WTC11 (cell line): ENCODE measurements around the gene HJV. TPM values are rescaled to one million over a fixed set of nuclear protein-coding genes. Genes with fewer than 3 reads are reported as not detected.
"Not testable (repeated sequence)": the region's sequence is repeated elsewhere in the genome, so short reads cannot be mapped to it uniquely, and the experiment has no call there.

Experiments used
- ATAC-seq: fragments of 200-7000 bp; cut with Tn5 transposase; 2 replicates; pipeline ENCODE4 v1.10.0; 2021; ENCODE audit warnings: mild to moderate bottlenecking, moderate library complexity
- CTCF ChIA-PET: fragments of 300-600 bp; sonication (Branson Sonifier 250); formaldehyde crosslinking; loops from one replicate; lab custom pipeline; 2021; ENCODE audit warnings: antibody characterized with exemption; lab: Charles Lee
- POLR2A ChIA-PET: fragments of 350-600 bp; sonication (Branson Sonifier 250); formaldehyde crosslinking; loops from one replicate; lab custom pipeline; 2021; ENCODE audit warnings: antibody characterized with exemption; lab: Charles Lee
- DNase-seq: peaks from one replicate; pipeline ENCODE4 v3.0.0; 2021; ENCODE audit warnings: low spot score
- H3K27ac Mint-ChIP-seq: 2 replicates; pipeline ENCODE4 v1.8.0; 2021; ENCODE audit warnings: mixed read lengths
- H3K27me3 Mint-ChIP-seq: 2 replicates; pipeline ENCODE4 v1.8.0; 2021; ENCODE audit warnings: low read depth, mild to moderate bottlenecking, moderate library complexity, mixed read lengths
- H3K36me3 Mint-ChIP-seq: 2 replicates; pipeline ENCODE4 v1.8.0; 2021; ENCODE audit warnings: mixed read lengths
- H3K4me1 Mint-ChIP-seq: 2 replicates; pipeline ENCODE4 v1.8.0; 2022; ENCODE audit warnings: mixed read lengths
- H3K4me3 Mint-ChIP-seq: 2 replicates; pipeline ENCODE4 v1.8.0; 2021; ENCODE audit warnings: mild to moderate bottlenecking, moderate library complexity, mixed read lengths
- H3K9me3 Mint-ChIP-seq: 2 replicates; pipeline ENCODE4 v1.8.0; 2021; ENCODE audit warnings: mixed read lengths
- ATF1 ChIP-seq: sonication (generic); formaldehyde crosslinking; IDR thresholded peaks from 2 replicates; pipeline ENCODE4 v1.8.1; 2023; ENCODE audit warnings: mild to moderate bottlenecking, moderate library complexity, missing genetic modification reagents
- ELF4 ChIP-seq: sonication (generic); formaldehyde crosslinking; IDR thresholded peaks from 2 replicates; pipeline ENCODE4 v1.8.1; 2022; ENCODE audit warnings: low read depth, mild to moderate bottlenecking, moderate library complexity, missing genetic modification reagents
- EMX1 ChIP-seq: fragments of 250-450 bp; sonication (Bioruptor Pico); IDR thresholded peaks from 2 replicates; pipeline ENCODE4 v1.8.0; 2021; ENCODE audit warnings: mild to moderate bottlenecking
- FOXP1 ChIP-seq: sonication (generic); formaldehyde crosslinking; IDR thresholded peaks from 2 replicates; pipeline ENCODE4 v1.8.0; 2022; ENCODE audit warnings: missing genetic modification reagents, mild to moderate bottlenecking, moderate library complexity, borderline replicate concordance
- GABPB1 ChIP-seq: sonication (generic); formaldehyde crosslinking; IDR thresholded peaks from 2 replicates; pipeline ENCODE4 v1.8.1; 2023; ENCODE audit warnings: mild to moderate bottlenecking, missing genetic modification reagents
- NFYB ChIP-seq: sonication (generic); formaldehyde crosslinking; conservative IDR thresholded peaks from 2 replicates; pipeline ENCODE4 v1.8.0; 2022; ENCODE audit warnings: low read depth, missing genetic modification reagents
- NR1H2 ChIP-seq: sonication (generic); formaldehyde crosslinking; IDR thresholded peaks from 2 replicates; pipeline ENCODE4 v1.9.0; 2021; ENCODE audit warnings: mild to moderate bottlenecking, moderate library complexity, missing genetic modification reagents
- NR2C2 ChIP-seq: sonication (generic); formaldehyde crosslinking; IDR thresholded peaks from 2 replicates; pipeline ENCODE4 v1.8.0; 2022; ENCODE audit warnings: mild to moderate bottlenecking, missing genetic modification reagents
- OVOL2 ChIP-seq: fragments of 250-450 bp; sonication (Bioruptor Pico); IDR thresholded peaks from 2 replicates; pipeline ENCODE4 v1.9.0; 2021; ENCODE audit warnings: mild to moderate bottlenecking, borderline replicate concordance
- PRRX2 ChIP-seq: fragments of 250-450 bp; sonication (Bioruptor Pico); IDR thresholded peaks from 2 replicates; pipeline ENCODE4 v1.8.0; 2021; ENCODE audit warnings: mild to moderate bottlenecking
- ZNF138 ChIP-seq: sonication (generic); formaldehyde crosslinking; conservative IDR thresholded peaks from 2 replicates; pipeline ENCODE4 v1.8.1; 2022; ENCODE audit warnings: mild to moderate bottlenecking, moderate library complexity, missing genetic modification reagents
- ZNF396 ChIP-seq: fragments of 250-450 bp; sonication (Bioruptor Pico); IDR thresholded peaks from 2 replicates; pipeline ENCODE4 v1.8.0; 2021; ENCODE audit warnings: mild to moderate bottlenecking, moderate library complexity, borderline replicate concordance
- ZNF423 ChIP-seq: fragments of 250-450 bp; sonication (Bioruptor Pico); IDR thresholded peaks from 2 replicates; pipeline ENCODE4 v2.1.2; 2022; ENCODE audit warnings: mild to moderate bottlenecking, moderate library complexity
- ZNF671 ChIP-seq: fragments of 250-450 bp; sonication (Bioruptor Pico); IDR thresholded peaks from 2 replicates; pipeline ENCODE4 v1.8.0; 2021; ENCODE audit warnings: mild to moderate bottlenecking
- total RNA-seq: library from RNA; stranded (reverse); gene quantifications from 3 replicates; pipeline ENCODE4 v1.2.3, GENCODE V29; 2021
- TF ChIP-seq, protein P1 (sequence below): fragments of 200-600 bp; IDR thresholded peaks from 2 replicates; pipeline ENCODE4 v1.8.0; 2022; ENCODE audit warnings: antibody characterized with exemption
- TF ChIP-seq, protein P2 (sequence below): sonication (generic); formaldehyde crosslinking; IDR thresholded peaks from 2 replicates; pipeline ENCODE4 v1.8.1; 2023; ENCODE audit warnings: mild to moderate bottlenecking, missing genetic modification reagents
- TF ChIP-seq, protein P3 (sequence below): sonication (generic); formaldehyde crosslinking; IDR thresholded peaks from 2 replicates; pipeline ENCODE4 v1.8.0; 2022; ENCODE audit warnings: mild to moderate bottlenecking, missing genetic modification reagents

Gene HJV
- total RNA-seq, 1 experiment from 2014 or later, result 0.31 TPM

DNA sequence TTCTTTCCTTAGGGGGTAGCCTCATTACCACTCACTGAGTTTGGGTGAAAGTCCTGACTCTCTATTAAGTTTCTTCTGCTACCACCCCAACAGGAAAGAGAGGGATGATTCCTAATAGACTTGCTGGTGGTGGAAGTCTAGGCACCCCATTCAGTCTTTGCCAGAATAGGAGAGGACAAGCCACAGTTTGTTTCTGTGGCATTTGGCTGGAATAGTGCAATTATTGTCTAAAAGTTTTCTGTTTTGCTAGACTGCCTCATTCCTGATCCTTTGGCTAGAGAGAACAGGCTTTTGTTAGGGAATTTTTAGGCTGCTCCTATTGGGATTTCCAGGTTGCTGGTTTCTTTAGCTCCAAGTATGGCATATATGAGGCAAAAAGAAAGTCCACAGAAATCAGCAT is 9.9 kb upstream of the HJV start (continued):
- no peak for TF ChIP-seq PRRX2 (CRISPR knock-in tag)
- TF ChIP-seq OVOL2 (CRISPR knock-in tag), result no peak
- TF ChIP-seq ATF1 (CRISPR knock-in tag), result no peak
- TF ChIP-seq EMX1, result no peak

DNA sequence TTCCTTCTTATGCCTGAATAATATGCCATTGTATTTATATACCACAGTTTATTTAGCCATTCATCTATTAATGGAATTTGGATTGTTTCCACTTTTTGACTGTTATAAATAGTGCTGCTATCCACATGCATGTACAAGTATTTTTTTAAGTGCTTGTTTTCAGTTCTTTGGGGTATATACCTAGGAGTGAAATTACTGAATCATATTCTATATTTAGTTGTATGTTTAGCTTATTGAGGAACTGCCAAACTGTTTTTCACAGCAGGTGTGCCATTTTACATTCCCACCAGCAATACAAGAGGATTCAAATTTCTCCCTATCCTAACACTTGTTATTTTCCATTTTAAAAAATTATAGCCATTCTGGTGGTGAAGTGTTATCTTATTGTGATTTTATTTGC is 7.6 kb upstream of the HJV start:
- peaks cover 2% of the 10 kb centered on the region; the same call in 1 of the 2 replicates for H3K27me3 Mint-ChIP-seq
- peaks cover 5% of the 10 kb centered on the region for H3K4me1 Mint-ChIP-seq
- CTCF ChIA-PET, result no interaction called here

DNA sequence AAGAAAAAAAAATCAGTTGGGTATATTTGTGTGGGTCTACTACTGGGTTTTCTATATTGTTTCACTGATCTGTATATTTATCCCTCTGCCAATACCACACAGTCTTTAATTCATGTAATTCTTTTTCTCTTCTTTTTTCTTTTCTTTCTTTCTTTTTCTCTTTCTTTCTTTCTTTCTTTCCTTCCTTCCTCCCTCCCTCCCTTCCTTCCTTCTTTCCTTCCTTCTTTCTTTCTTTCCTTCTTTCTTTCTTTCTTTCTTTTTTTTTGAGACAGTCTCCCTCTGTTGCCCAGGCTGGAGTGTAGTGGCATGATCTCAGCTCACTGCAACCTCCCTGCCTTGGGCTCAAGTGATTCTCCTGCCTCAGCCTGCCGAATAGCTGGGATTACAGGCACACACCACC is 5.1 kb upstream of the HJV start:
- not testable (repeated sequence) for H3K4me1 Mint-ChIP-seq, DNase-seq, ATAC-seq, H3K4me3 Mint-ChIP-seq, H3K36me3 Mint-ChIP-seq, H3K27ac Mint-ChIP-seq, H3K9me3 Mint-ChIP-seq
- peaks cover 12% of the 10 kb centered on the region for H3K27me3 Mint-ChIP-seq
- ChIA-PET CTCF (interaction anchor here (0.9 to 2.1 kb wide), 2 partner anchors 20 to 168 kb away, joined by 3 to 8 read pairs; partner anchors contain the start of gene PIAS3), POLR2A (interaction anchor here (0.7 kb wide), 1 partner anchor 104 kb away, joined by 3 read pairs; no protein-coding TSS in a partner anchor)

More for the DNA sequence above, 7.6 kb upstream of the HJV start:
- POLR2A ChIA-PET, result no interaction called here
- TF ChIP-seq, protein P1, sequence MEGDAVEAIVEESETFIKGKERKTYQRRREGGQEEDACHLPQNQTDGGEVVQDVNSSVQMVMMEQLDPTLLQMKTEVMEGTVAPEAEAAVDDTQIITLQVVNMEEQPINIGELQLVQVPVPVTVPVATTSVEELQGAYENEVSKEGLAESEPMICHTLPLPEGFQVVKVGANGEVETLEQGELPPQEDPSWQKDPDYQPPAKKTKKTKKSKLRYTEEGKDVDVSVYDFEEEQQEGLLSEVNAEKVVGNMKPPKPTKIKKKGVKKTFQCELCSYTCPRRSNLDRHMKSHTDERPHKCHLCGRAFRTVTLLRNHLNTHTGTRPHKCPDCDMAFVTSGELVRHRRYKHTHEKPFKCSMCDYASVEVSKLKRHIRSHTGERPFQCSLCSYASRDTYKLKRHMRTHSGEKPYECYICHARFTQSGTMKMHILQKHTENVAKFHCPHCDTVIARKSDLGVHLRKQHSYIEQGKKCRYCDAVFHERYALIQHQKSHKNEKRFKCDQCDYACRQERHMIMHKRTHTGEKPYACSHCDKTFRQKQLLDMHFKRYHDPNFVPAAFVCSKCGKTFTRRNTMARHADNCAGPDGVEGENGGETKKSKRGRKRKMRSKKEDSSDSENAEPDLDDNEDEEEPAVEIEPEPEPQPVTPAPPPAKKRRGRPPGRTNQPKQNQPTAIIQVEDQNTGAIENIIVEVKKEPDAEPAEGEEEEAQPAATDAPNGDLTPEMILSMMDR, result no peak
- TF ChIP-seq, protein P2, sequence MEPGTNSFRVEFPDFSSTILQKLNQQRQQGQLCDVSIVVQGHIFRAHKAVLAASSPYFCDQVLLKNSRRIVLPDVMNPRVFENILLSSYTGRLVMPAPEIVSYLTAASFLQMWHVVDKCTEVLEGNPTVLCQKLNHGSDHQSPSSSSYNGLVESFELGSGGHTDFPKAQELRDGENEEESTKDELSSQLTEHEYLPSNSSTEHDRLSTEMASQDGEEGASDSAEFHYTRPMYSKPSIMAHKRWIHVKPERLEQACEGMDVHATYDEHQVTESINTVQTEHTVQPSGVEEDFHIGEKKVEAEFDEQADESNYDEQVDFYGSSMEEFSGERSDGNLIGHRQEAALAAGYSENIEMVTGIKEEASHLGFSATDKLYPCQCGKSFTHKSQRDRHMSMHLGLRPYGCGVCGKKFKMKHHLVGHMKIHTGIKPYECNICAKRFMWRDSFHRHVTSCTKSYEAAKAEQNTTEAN (CRISPR knock-in tag), result no peak
- no peak for TF ChIP-seq EMX1
- H3K4me3 Mint-ChIP-seq, result no peak overlapping the region
- DNase-seq (no peak), ATAC-seq (no peak)
- no peaks in the 10 kb centered on the region for H3K36me3 Mint-ChIP-seq
- no peak overlapping the region for H3K27ac Mint-ChIP-seq
- peaks cover 6% of the 10 kb centered on the region for H3K9me3 Mint-ChIP-seq

DNA sequence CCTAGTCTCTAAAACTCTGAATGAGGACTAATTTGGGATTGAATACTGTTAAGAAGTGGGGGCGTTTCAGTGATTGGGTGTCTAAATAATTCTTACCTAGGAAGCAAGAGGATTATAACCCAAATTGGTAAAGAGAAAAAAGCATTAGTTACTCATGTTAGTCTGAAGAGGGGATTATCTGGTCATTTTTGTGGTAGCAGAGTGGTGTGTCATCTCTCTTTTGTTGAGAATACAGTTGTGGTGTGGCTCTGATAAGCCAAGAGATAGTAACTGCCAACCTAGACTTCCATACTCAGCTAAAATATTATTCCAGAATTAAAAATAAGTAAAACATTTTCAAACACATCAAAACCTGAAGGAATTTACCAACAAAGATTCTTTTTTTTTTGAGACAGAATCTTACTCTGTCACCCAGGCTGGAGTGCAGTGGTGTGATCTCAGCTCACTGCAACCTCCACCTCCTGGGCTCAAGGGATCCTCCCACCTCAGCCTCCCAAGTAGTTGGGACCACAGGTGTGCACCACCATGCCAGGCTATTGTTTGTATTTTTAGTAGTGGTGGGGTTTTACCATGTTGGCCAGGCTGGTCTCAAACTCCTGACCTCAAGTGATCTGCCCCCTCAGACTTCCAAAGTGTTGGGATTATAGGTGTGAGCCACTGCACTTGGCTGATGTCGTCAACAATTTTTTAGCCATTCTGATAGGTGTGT is 4.4 kb upstream of the HJV start:
- CTCF ChIA-PET, result interaction anchor here (0.9 to 2.1 kb wide), 2 partner anchors 19 to 167 kb away, joined by 3 to 8 read pairs; partner anchors contain the start of gene PIAS3
- POLR2A ChIA-PET, result not testable (repeated sequence)

DNA sequence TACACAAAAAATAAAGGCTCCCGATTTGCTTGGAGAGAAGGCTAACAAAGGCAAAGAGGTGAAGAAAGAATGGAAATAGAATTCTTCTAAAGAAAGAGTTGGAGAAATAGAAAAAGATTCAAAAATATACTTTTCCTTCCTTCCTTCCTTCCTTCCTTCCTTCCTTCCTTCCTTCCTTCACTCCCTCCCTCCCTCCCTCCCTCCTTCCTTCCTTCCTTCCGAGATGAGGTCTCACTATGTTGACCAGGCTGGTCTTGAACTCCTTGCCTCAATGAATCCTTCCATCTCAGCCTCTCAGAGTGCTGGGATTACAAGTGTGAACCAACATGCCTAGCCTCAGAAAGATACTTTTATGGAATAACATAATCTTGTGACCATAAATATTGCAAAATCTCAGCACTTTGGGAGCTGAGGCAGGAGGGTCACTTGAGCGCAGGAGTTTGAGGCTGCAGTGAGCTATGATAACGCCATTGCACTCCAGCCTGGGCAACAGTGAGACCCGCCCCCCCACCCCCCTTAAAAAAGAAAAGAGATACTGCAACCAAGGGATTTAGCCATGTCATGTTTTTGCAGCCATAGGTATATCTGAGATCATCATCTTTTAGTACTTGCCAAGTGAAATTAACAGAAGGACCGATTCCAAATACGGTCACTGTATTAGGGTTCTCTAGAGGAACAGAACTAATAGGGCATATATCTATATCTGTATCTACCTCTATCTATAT is 1.0 kb upstream of the HJV start:
- ChIA-PET POLR2A (no interaction called here), CTCF (interaction anchor here (1.2 to 2.0 kb wide), 4 partner anchors 10 to 177 kb away, joined by 4 to 8 read pairs (median 7); partner anchors contain the start of gene NUDT17)
- H3K27me3 Mint-ChIP-seq, result peaks cover 51% of the 10 kb centered on the region
- peaks cover 15% of the 10 kb centered on the region for H3K4me1 Mint-ChIP-seq
- DNase-seq (no peak), ATAC-seq (no peak)
- no peaks in the 10 kb centered on the region for H3K9me3 Mint-ChIP-seq
- no peak overlapping the region for H3K27ac Mint-ChIP-seq
- no peak overlapping the region for H3K4me3 Mint-ChIP-seq
- TF ChIP-seq ZNF423 (CRISPR knock-in tag), result no peak
- TF ChIP-seq, protein P3, sequence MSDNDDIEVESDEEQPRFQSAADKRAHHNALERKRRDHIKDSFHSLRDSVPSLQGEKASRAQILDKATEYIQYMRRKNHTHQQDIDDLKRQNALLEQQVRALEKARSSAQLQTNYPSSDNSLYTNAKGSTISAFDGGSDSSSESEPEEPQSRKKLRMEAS (CRISPR knock-in tag), result no peak
- no peaks in the 10 kb centered on the region for H3K36me3 Mint-ChIP-seq

More for the DNA sequence above, 4.4 kb upstream of the HJV start:
- not testable (repeated sequence) for ATAC-seq, DNase-seq, H3K9me3 Mint-ChIP-seq, H3K4me3 Mint-ChIP-seq, H3K27ac Mint-ChIP-seq, H3K36me3 Mint-ChIP-seq, H3K4me1 Mint-ChIP-seq
- peaks cover 17% of the 10 kb centered on the region for H3K27me3 Mint-ChIP-seq

DNA sequence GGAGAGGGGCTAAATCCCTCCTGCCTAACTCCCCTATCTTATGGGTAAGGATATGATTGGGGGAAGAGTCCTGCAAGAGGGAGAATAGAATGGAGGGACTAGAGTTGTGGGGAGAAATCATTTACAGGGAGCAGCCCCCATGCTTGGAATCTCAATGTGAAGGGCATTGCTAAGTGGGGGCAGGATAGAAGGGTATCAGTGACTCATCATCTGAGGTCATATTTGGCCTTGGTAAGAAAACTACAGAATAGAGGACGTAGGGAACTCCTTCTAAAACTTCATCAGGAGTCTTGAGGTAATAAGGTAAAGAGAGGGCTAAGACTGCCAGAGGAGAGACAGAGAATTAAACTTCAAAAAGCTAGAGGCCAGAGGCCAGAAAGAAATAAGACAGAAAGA is 487 bp downstream of the HJV start:
- H3K27ac Mint-ChIP-seq, result no peak overlapping the region
- H3K27me3 Mint-ChIP-seq, result peaks cover 65% of the 10 kb centered on the region
- no peaks in the 10 kb centered on the region for H3K36me3 Mint-ChIP-seq
- H3K4me3 Mint-ChIP-seq, result no peak overlapping the region
- POLR2A ChIA-PET, result no interaction called here
- peaks cover 15% of the 10 kb centered on the region for H3K4me1 Mint-ChIP-seq
- ATAC-seq (no peak), DNase-seq (no peak)
- CTCF ChIA-PET, result interaction anchor here (0.7 to 6.5 kb wide), 11 partner anchors 12 to 176 kb away, joined by 3 to 34 read pairs (median 6); partner anchors contain the start of gene NUDT17
- H3K9me3 Mint-ChIP-seq, result no peaks in the 10 kb centered on the region
- TF ChIP-seq ELF4 (CRISPR knock-in tag) (no peak), ATF1 (CRISPR knock-in tag) (no peak), NFYB (CRISPR knock-in tag) (no peak), ZNF671 (CRISPR knock-in tag) (no peak), ZNF423 (CRISPR knock-in tag) (no peak), NR1H2 (CRISPR knock-in tag) (no peak), ZNF138 (CRISPR knock-in tag) (no peak), ZNF396 (no peak), FOXP1 (no peak), GABPB1 (CRISPR knock-in tag) (no peak), NR2C2 (CRISPR knock-in tag) (no peak)
